Tibial artery (tissue), 4 donors: ENCODE measurements around the gene TOM1L2.

Experiments used
- DNase-seq, 2 donors: peaks; one replicate each; pipeline ENCODE4 v3.0.0-alpha.2; 2019
- H3K27ac ChIP-seq, 2 donors: fragments of 200-600 bp; sonication (generic) in 1 of 2; 1 replicate in 1 of 2; 2 replicates in 1 of 2; pipeline ENCODE4 v1.5.1; 2018 to 2019; ENCODE audit warnings: mild to moderate bottlenecking in 1 of 2
- H3K27me3 ChIP-seq, 2 donors: fragments of 200-600 bp; sonication (generic) in 1 of 2; one replicate each; pipeline versions ENCODE4 v1.5.1 to v1.6.0; 2016 to 2019
- H3K36me3 ChIP-seq, 3 donors: fragments of 200-600 bp; sonication (generic) in 2 of 3; one replicate each; pipeline ENCODE4 v1.5.1; 2016 to 2019; ENCODE audit warnings: mild to moderate bottlenecking in 2 of 3
- H3K4me1 ChIP-seq, 4 donors: fragments of 200-600 bp; sonication (generic) in 2 of 4; 1 replicate in 3 of 4; 2 replicates in 1 of 4; pipeline ENCODE4 v1.5.1; 2016 to 2019
- H3K4me3 ChIP-seq, 2 donors: fragments of 200-600 bp; sonication (generic) in 1 of 2; 1 replicate in 1 of 2; 2 replicates in 1 of 2; pipeline ENCODE4 v1.5.1; 2018 to 2019; ENCODE audit warnings: mild to moderate bottlenecking in 2 of 2
- H3K9me3 ChIP-seq, 3 donors: fragments of 200-600 bp; sonication (generic) in 1 of 3; one replicate each; pipeline ENCODE4 v1.5.1; 2016 to 2019
- CTCF ChIP-seq, 2 experiments: fragments of 200-600 bp in 1 of 2; fragments of 450-650 bp in 1 of 2; IDR thresholded peaks; one replicate each; pipeline ENCODE4 v1.5.1; 2017 to 2019; ENCODE audit warnings: antibody characterized with exemption in 2 of 2, mild to moderate bottlenecking in 1 of 2, moderate library complexity in 1 of 2
- intact Hi-C: fragments of 100-400 bp; cut with DNase I; formaldehyde crosslinking; loops from one replicate; pipeline ENCODE4 v1.15.0; 2023; ENCODE audit warnings: low total_unique reads

Gene TOM1L2

GRCh38 chr17:18017958-18018357 lies 45.8 kb upstream of the TOM1L2 start:
- DNase-seq: no peak
- no peak for TF ChIP-seq CTCF (IDR thresholded peaks at IDR 0.05)
- H3K36me3 ChIP-seq: peaks cover 14 to 63% (median 28%) of the 10 kb centered on the region in 3 donors
- no peaks in the 10 kb centered on the region for H3K27me3 ChIP-seq
- H3K9me3 ChIP-seq: no peaks in the 10 kb centered on the region
- intact Hi-C loops: no loop called here
- no peaks in the 10 kb centered on the region for H3K4me1 ChIP-seq
- no peak overlapping the region for H3K27ac ChIP-seq
- no peak overlapping the region for H3K4me3 ChIP-seq

GRCh38 chr17:18016426-18016825 lies 44.2 kb upstream of the TOM1L2 start:
- H3K9me3 ChIP-seq: no peaks in the 10 kb centered on the region
- H3K4me3 ChIP-seq: no peak overlapping the region
- H3K4me1 ChIP-seq: no peaks in the 10 kb centered on the region
- no peaks in the 10 kb centered on the region for H3K27me3 ChIP-seq
- TF ChIP-seq CTCF (IDR thresholded peaks at IDR 0.05): no peak
- no peak overlapping the region for H3K27ac ChIP-seq
- no peak for DNase-seq
- intact Hi-C loops: no loop called here
- H3K36me3 ChIP-seq: peaks cover 19 to 58% (median 29%) of the 10 kb centered on the region in 3 donors

GRCh38 chr17:18015593-18015992 lies 43.4 kb upstream of the TOM1L2 start:
- no peak overlapping the region for H3K27ac ChIP-seq
- H3K4me1 ChIP-seq: no peaks in the 10 kb centered on the region
- H3K27me3 ChIP-seq: no peaks in the 10 kb centered on the region
- H3K36me3 ChIP-seq: peaks cover 19 to 58% (median 29%) of the 10 kb centered on the region in 3 donors
- intact Hi-C loops: no loop called here
- TF ChIP-seq CTCF (IDR thresholded peaks at IDR 0.05): no peak
- no peaks in the 10 kb centered on the region for H3K9me3 ChIP-seq
- DNase-seq: no peak
- no peak overlapping the region for H3K4me3 ChIP-seq

GRCh38 chr17:18014006-18014405 lies 41.8 kb upstream of the TOM1L2 start:
- intact Hi-C loops: no loop called here
- no peaks in the 10 kb centered on the region for H3K27me3 ChIP-seq
- H3K36me3 ChIP-seq: peaks cover 19 to 64% (median 36%) of the 10 kb centered on the region in 3 donors
- no peak overlapping the region for H3K4me3 ChIP-seq
- no peak for TF ChIP-seq CTCF (IDR thresholded peaks at IDR 0.05)
- DNase-seq: no peak
- H3K27ac ChIP-seq: no peak overlapping the region
- no peaks in the 10 kb centered on the region for H3K9me3 ChIP-seq
- H3K4me1 ChIP-seq: no peaks in the 10 kb centered on the region

- no peak overlapping the region for H3K27ac ChIP-seq
- H3K36me3 ChIP-seq: peaks cover 16 to 77% (median 33%) of the 10 kb centered on the region in 3 donors
- H3K4me1 ChIP-seq: no peaks in the 10 kb centered on the region
- H3K9me3 ChIP-seq: no peaks in the 10 kb centered on the region
- H3K4me3 ChIP-seq: no peak overlapping the region
- no peak for DNase-seq
- H3K27me3 ChIP-seq: no peaks in the 10 kb centered on the region
- intact Hi-C loops: no loop called here
- no peak for TF ChIP-seq CTCF (IDR thresholded peaks at IDR 0.05)
Measured at GRCh38 chr17:18011286-18011685, 39.1 kb upstream of the TOM1L2 start.
